Osteoblast (primary cell): ENCODE measurements around the gene PLGRKT. TPM values are rescaled to one million over a fixed set of nuclear protein-coding genes. Genes with fewer than 3 reads are reported as not detected.

ENCODE experiments used
- DNase-seq: peaks from one replicate; pipeline ENCODE4 v3.0.0; 2011; ENCODE audit warnings: low spot score, mixed read lengths; ENCODE audit not compliant: insufficient read length; ENCODE audit errors: missing footprints
- H2AFZ ChIP-seq: 2 replicates; pipeline ENCODE4 v1.6.0; 2011; ENCODE audit warnings: mild to moderate bottlenecking, low read length
- H3K27ac ChIP-seq: 2 replicates; pipeline ENCODE4 v1.5.1; 2011; ENCODE audit warnings: mild to moderate bottlenecking, low read depth, low read length, moderate library complexity
- H3K27me3 ChIP-seq: 2 replicates; pipeline ENCODE4 v1.6.0; 2012; ENCODE audit warnings: mild to moderate bottlenecking, control low read depth, inconsistent platforms, low read length, moderate library complexity; ENCODE audit not compliant: insufficient read depth
- H3K36me3 ChIP-seq: 2 replicates; pipeline ENCODE4 v1.5.1; 2011; ENCODE audit warnings: mild to moderate bottlenecking, low read length, control low read depth, moderate library complexity; ENCODE audit not compliant: insufficient read depth
- H3K4me1 ChIP-seq: 2 replicates; pipeline ENCODE4 v1.5.1; 2011; ENCODE audit warnings: mild to moderate bottlenecking, low read length, control low read depth, moderate library complexity; ENCODE audit not compliant: insufficient read depth
- H3K4me2 ChIP-seq: 2 replicates; pipeline ENCODE4 v1.6.0; 2011; ENCODE audit warnings: mild to moderate bottlenecking, low read length; ENCODE audit not compliant: insufficient read depth
- H3K4me3 ChIP-seq: fragments of 200-600 bp; sonication (generic); 3 replicates; pipeline ENCODE4 v1.5.1; 2012; ENCODE audit warnings: mild to moderate bottlenecking, low read length, inconsistent platforms; ENCODE audit not compliant: insufficient read depth
- H3K79me2 ChIP-seq: 2 replicates; pipeline ENCODE4 v1.6.0; 2012; ENCODE audit warnings: mild to moderate bottlenecking, low read length, control low read depth, inconsistent platforms; ENCODE audit not compliant: insufficient read depth
- H3K9me3 ChIP-seq: 2 replicates; pipeline ENCODE4 v1.5.1; 2011; ENCODE audit warnings: low read depth, low read length, control low read depth
- H4K20me1 ChIP-seq: 2 replicates; pipeline ENCODE4 v1.6.0; 2012; ENCODE audit warnings: mild to moderate bottlenecking, low read length, control low read depth; ENCODE audit not compliant: insufficient read depth
- total RNA-seq: library from RNA; depleted of rRNA; stranded (reverse); fragments of >200 nt; gene quantifications from 2 replicates; pipeline ENCODE4 v1.2.3, GENCODE V29; 2012
- TF ChIP-seq, protein P1 (sequence below): IDR thresholded peaks from 2 replicates; pipeline ENCODE4 v1.5.1; 2011; ENCODE audit warnings: mild to moderate bottlenecking, low read depth, low read length, moderate library complexity; ENCODE audit errors: extremely low read depth

Gene PLGRKT
- total RNA-seq, 1 donor: 15.6 TPM

DNA sequence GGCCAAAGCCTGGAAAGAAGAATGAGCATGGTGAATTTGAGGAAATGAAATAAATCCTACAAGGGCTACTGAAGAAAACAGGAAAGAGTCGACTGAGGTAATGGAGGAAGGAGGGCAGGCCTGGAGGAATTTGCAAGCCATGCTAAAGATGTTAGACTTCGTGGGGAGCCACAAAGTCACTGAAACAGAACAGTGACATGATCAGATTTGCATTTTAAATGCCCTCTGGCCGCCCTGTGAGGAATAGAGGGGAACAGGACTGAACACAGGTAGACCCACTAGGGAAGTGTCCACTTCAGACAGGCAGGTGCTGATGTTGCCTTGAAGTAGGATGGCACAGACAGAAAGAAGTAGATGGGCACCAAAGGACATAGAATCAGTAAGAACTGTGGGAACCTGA lies 55.2 kb downstream of the PLGRKT start:
- DNase-seq: no peak
- H3K4me1 ChIP-seq: no peaks in the 10 kb centered on the region
- no peaks in the 10 kb centered on the region for H3K9me3 ChIP-seq
- H3K36me3 ChIP-seq: no peaks in the 10 kb centered on the region
- no peak overlapping the region for H3K4me2 ChIP-seq
- H3K27me3 ChIP-seq: no peaks in the 10 kb centered on the region
- H3K79me2 ChIP-seq: no peaks in the 10 kb centered on the region
- TF ChIP-seq, protein P1, sequence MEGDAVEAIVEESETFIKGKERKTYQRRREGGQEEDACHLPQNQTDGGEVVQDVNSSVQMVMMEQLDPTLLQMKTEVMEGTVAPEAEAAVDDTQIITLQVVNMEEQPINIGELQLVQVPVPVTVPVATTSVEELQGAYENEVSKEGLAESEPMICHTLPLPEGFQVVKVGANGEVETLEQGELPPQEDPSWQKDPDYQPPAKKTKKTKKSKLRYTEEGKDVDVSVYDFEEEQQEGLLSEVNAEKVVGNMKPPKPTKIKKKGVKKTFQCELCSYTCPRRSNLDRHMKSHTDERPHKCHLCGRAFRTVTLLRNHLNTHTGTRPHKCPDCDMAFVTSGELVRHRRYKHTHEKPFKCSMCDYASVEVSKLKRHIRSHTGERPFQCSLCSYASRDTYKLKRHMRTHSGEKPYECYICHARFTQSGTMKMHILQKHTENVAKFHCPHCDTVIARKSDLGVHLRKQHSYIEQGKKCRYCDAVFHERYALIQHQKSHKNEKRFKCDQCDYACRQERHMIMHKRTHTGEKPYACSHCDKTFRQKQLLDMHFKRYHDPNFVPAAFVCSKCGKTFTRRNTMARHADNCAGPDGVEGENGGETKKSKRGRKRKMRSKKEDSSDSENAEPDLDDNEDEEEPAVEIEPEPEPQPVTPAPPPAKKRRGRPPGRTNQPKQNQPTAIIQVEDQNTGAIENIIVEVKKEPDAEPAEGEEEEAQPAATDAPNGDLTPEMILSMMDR: no peak
- H2AFZ ChIP-seq: no peak overlapping the region
- H3K4me3 ChIP-seq: no peak overlapping the region
- H3K27ac ChIP-seq: no peak overlapping the region
- no peaks in the 10 kb centered on the region for H4K20me1 ChIP-seq

GRCh38 chr9:5375790-5376477 lies 61.8 kb downstream of the PLGRKT start:
- Histone ChIP-seq H3K4me3 (no peak overlapping the region), H3K27ac (no peak overlapping the region), H3K79me2 (no peaks in the 10 kb centered on the region), H2AFZ (no peak overlapping the region), H3K9me3 (no peaks in the 10 kb centered on the region), H3K4me1 (no peaks in the 10 kb centered on the region), H3K27me3 (no peaks in the 10 kb centered on the region), H4K20me1 (no peaks in the 10 kb centered on the region), H3K4me2 (no peak overlapping the region), H3K36me3 (no peaks in the 10 kb centered on the region)
- TF ChIP-seq, protein P1: no peak
- no peak for DNase-seq

DNA sequence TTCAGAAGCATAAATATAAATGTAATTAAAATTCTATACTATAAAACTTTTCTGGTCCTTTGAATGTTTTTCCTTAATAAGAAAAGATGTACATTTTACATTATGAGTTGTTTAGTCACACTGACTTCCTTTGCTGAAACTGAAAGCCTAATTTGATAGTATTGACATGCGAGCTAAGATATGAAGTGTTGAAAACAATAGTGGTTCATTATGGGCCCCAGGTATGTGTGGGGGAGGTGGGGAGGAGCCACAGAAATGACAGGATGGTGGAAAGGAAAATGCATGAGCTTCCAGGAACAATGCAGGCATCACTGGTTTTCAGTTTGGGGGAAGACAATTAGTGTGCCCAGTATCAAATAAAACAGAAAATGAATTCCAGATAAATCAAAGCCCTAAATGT lies 62.6 kb downstream of the PLGRKT start:
- H3K36me3 ChIP-seq: no peaks in the 10 kb centered on the region
- no peak overlapping the region for H2AFZ ChIP-seq
- no peaks in the 10 kb centered on the region for H3K27me3 ChIP-seq
- H3K4me2 ChIP-seq: no peak overlapping the region
- H3K27ac ChIP-seq: no peak overlapping the region
- H3K4me3 ChIP-seq: no peak overlapping the region
- H3K9me3 ChIP-seq: no peaks in the 10 kb centered on the region
- H4K20me1 ChIP-seq: no peaks in the 10 kb centered on the region
- H3K79me2 ChIP-seq: no peaks in the 10 kb centered on the region
- DNase-seq: no peak
- TF ChIP-seq, protein P1: no peak
- H3K4me1 ChIP-seq: no peaks in the 10 kb centered on the region

- H3K27me3 ChIP-seq: no peaks in the 10 kb centered on the region
- no peaks in the 10 kb centered on the region for H3K9me3 ChIP-seq
- H3K4me2 ChIP-seq: no peak overlapping the region
- H3K4me3 ChIP-seq: no peak overlapping the region
- no peaks in the 10 kb centered on the region for H3K36me3 ChIP-seq
- H2AFZ ChIP-seq: no peak overlapping the region
- no peaks in the 10 kb centered on the region for H3K4me1 ChIP-seq
- TF ChIP-seq, protein P1: no peak
- H3K27ac ChIP-seq: no peak overlapping the region
- H4K20me1 ChIP-seq: peaks cover 3% of the 10 kb centered on the region
- H3K79me2 ChIP-seq: no peaks in the 10 kb centered on the region
- no peak for DNase-seq
Measured at GRCh38 chr9:5364294-5365024, 73.3 kb downstream of the PLGRKT start.
